NCI-H1105 (cell line): ENCODE results near the gene KCNJ4.
A peak's percentile ranks its signal among the peaks of the same experiment; 100 is the strongest.
"Not testable (repeated sequence)": the region's sequence is repeated elsewhere in the genome, so short reads cannot be mapped to it uniquely, and the experiment has no call there.

Experiments used
- DNase-seq: peaks from one replicate; lab custom pipeline; 2025; lab: John Stamatoyannopoulos, UW

The KCNJ4 gene

GRCh38 chr22:38413085-38414008 is 41.7 kb downstream of the KCNJ4 start:
- DNase-seq: peak; percentile 56

- DNase-seq: no peak
These were observed 42.4 kb downstream of the KCNJ4 start for GRCh38 chr22:38412435-38413084.

GRCh38 chr22:38411016-38411415 is 44.0 kb downstream of the KCNJ4 start:
- DNase-seq: no peak

- DNase-seq: not testable (repeated sequence)
These were observed 45.1 kb downstream of the KCNJ4 start for GRCh38 chr22:38409916-38410315.

GRCh38 chr22:38406617-38407016 is 48.4 kb downstream of the KCNJ4 start:
- DNase-seq: no peak

GRCh38 chr22:38404419-38404818 is 50.6 kb downstream of the KCNJ4 start:
- no peak for DNase-seq

GRCh38 chr22:38403812-38404211 is 51.2 kb downstream of the KCNJ4 start:
- no peak for DNase-seq

- no peak for DNase-seq
These were observed 52.8 kb downstream of the KCNJ4 start for GRCh38 chr22:38402204-38402603.

- DNase-seq: no peak
These were observed 53.5 kb downstream of the KCNJ4 start for GRCh38 chr22:38401336-38402084.

GRCh38 chr22:38400256-38400655 is 54.7 kb downstream of the KCNJ4 start:
- DNase-seq: not testable (repeated sequence)

GRCh38 chr22:38398609-38399461 is 56.2 kb downstream of the KCNJ4 start:
- DNase-seq: peak; percentile 68

GRCh38 chr22:38398181-38398608 is 56.8 kb downstream of the KCNJ4 start:
- peak; percentile 19 for DNase-seq

GRCh38 chr22:38397189-38398085 is 57.6 kb downstream of the KCNJ4 start:
- no peak for DNase-seq

GRCh38 chr22:38396440-38397069 is 58.4 kb downstream of the KCNJ4 start:
- DNase-seq: not testable (repeated sequence)

GRCh38 chr22:38395944-38396343 is 59.1 kb downstream of the KCNJ4 start:
- not testable (repeated sequence) for DNase-seq

- not testable (repeated sequence) for DNase-seq
These were observed 59.9 kb downstream of the KCNJ4 start for GRCh38 chr22:38394929-38395624.

GRCh38 chr22:38389428-38389818 is 65.6 kb downstream of the KCNJ4 start:
- not testable (repeated sequence) for DNase-seq

GRCh38 chr22:38388506-38389427 is 66.2 kb downstream of the KCNJ4 start:
- not testable (repeated sequence) for DNase-seq
